ENCODE measurements around the gene CCT8. TPM values are rescaled to one million over a fixed set of nuclear protein-coding genes. Genes with fewer than 3 reads are reported as not detected.

CCT8 gene
- total RNA-seq, 3 donors from 2014 or later (not counting 1 experiment from before 2014, with no cell fraction given): 76.2 to 90.3 (median 82.9) TPM

- Histone ChIP-seq H3K36me3 (ENCODE audit: control insufficient read depth, insufficient read depth, low read length) (peaks cover 12% of the 10 kb centered on the region), H3K27ac (ENCODE audit: low read length) (peak overlapping the region; percentile 80), H3K9me3 (ENCODE audit: control insufficient read depth, insufficient read depth, low read length) (no peaks in the 10 kb centered on the region), H3K27me3 (ENCODE audit: control insufficient read depth, insufficient read depth, low read length) (no peaks in the 10 kb centered on the region), H3K4me1 (ENCODE audit: control insufficient read depth, insufficient read depth, low read length) (peaks cover 22% of the 10 kb centered on the region), H3K4me3 (ENCODE audit: low read length) (peak overlapping the region; percentile 89)
- TF ChIP-seq, protein P1, sequence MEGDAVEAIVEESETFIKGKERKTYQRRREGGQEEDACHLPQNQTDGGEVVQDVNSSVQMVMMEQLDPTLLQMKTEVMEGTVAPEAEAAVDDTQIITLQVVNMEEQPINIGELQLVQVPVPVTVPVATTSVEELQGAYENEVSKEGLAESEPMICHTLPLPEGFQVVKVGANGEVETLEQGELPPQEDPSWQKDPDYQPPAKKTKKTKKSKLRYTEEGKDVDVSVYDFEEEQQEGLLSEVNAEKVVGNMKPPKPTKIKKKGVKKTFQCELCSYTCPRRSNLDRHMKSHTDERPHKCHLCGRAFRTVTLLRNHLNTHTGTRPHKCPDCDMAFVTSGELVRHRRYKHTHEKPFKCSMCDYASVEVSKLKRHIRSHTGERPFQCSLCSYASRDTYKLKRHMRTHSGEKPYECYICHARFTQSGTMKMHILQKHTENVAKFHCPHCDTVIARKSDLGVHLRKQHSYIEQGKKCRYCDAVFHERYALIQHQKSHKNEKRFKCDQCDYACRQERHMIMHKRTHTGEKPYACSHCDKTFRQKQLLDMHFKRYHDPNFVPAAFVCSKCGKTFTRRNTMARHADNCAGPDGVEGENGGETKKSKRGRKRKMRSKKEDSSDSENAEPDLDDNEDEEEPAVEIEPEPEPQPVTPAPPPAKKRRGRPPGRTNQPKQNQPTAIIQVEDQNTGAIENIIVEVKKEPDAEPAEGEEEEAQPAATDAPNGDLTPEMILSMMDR (IDR thresholded peaks at IDR 0.05): no peak
- DNase-seq (no peak), ATAC-seq (no peak)
- WGBS (ENCODE audit: insufficient coverage): under 1% methylated on average over 13 of the region's 13 CpGs
- Mint-ChIP-seq H3K4me1 (peaks cover 39 to 52% of the 10 kb centered on the region in 2 donors), H3K27ac (peak overlapping the region; percentile 100), H3K36me3 (no peaks in the 10 kb centered on the region), H3K9me3 (no peaks in the 10 kb centered on the region), H3K4me3 (peak overlapping the region; percentile 100), H3K27me3 (ENCODE audit: low read depth in 2 of 2) (no peaks in the 10 kb centered on the region)
- intact Hi-C loops (cut with micrococcal nuclease): loop anchor here (1.0 to 10.0 kb wide), 6 partner anchors 49 to 238 kb away; partner anchors contain the start of genes LTN1 and USP16
Measured at GRCh38 chr21:29072873-29073221, 601 bp downstream of the CCT8 start.

DNA sequence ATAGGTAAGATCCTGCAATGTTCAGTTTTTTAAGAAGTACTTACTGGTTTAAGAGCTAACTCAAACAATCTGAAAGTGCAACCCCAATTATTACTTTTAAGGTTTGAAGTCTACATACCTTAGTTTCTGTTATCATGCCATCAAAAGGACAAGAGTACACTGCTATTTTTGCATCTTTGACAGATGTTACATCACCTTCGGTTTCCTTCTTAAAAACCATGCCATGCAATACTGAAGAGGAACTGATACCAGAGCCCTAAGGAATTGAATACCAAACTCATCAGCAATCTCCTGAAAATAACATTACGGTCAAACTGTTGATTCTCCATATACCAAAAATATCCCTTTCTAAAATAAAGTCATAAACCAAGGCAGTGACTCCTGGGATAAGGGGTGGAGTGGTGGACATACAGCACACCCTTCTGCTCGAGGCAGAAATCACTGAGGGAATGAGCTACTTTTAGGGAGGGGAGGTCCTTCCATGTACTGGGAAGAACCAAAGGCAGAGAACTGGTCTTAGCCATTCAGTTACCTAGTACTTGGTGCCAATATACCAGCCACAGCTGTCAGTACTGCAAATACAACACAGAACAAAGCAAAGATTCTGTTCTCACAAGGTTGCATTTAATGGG lies 8.5 kb downstream of the CCT8 start:
- no peaks in the 10 kb centered on the region for H3K27me3 Mint-ChIP-seq (ENCODE audit: low read depth in 2 of 2)
- DNase-seq (no peak), ATAC-seq (no peak)
- Histone ChIP-seq H3K27ac (ENCODE audit: low read length) (no peak overlapping the region), H3K36me3 (ENCODE audit: control insufficient read depth, insufficient read depth, low read length) (peaks cover 89% of the 10 kb centered on the region), H3K27me3 (ENCODE audit: control insufficient read depth, insufficient read depth, low read length) (no peaks in the 10 kb centered on the region), H3K4me3 (ENCODE audit: low read length) (no peak overlapping the region), H3K9me3 (ENCODE audit: control insufficient read depth, insufficient read depth, low read length) (no peaks in the 10 kb centered on the region), H3K4me1 (ENCODE audit: control insufficient read depth, insufficient read depth, low read length) (no peaks in the 10 kb centered on the region)
- TF ChIP-seq, protein P1 (IDR thresholded peaks at IDR 0.05): no peak
- intact Hi-C loops (cut with micrococcal nuclease): no loop called here
- peak overlapping the region in 1 of 2 donors; percentile 7 for H3K27ac Mint-ChIP-seq
- H3K36me3 Mint-ChIP-seq: peaks cover 36% of the 10 kb centered on the region
- 77% methylated on average over 3 of the region's 3 CpGs for WGBS (ENCODE audit: insufficient coverage)
- no peaks in the 10 kb centered on the region for H3K4me1 Mint-ChIP-seq
- no peak overlapping the region for H3K4me3 Mint-ChIP-seq
- H3K9me3 Mint-ChIP-seq: no peaks in the 10 kb centered on the region

DNA sequence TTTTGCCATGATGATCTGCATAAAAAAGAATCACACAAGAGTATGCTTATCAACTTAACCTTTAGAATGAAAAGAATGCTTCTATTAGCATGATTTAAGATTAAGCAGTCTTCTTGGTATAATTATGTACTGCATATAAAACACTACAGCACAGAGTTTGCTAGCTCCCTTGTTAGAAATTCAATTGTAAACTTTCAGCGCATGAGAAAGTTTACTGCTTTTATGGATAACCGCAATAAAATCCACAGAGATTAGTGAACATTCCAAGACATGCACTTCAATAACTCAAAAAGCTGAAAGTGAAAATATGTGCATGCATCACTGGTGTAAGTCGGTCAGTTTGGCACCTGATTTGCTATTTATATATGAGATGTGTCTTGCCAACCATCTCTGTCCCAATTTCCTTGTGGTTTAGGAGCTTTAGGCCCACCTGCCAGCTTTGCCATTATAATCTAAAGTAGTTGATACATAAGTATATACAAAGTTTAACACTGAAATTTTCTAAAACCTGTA lies 16.9 kb downstream of the CCT8 start:
- peak overlapping the region in 1 of 2 donors; percentile 29 for H3K27ac Mint-ChIP-seq
- WGBS (ENCODE audit: insufficient coverage): 97% methylated on average over 3 of the region's 3 CpGs
- H3K36me3 ChIP-seq (ENCODE audit: control insufficient read depth, insufficient read depth, low read length): peaks cover 88% of the 10 kb centered on the region
- ATAC-seq: no peak
- H3K4me3 Mint-ChIP-seq: no peak overlapping the region
- H3K36me3 Mint-ChIP-seq: peaks cover 7% of the 10 kb centered on the region
- no peaks in the 10 kb centered on the region for H3K9me3 ChIP-seq (ENCODE audit: control insufficient read depth, insufficient read depth, low read length)
- intact Hi-C loops (cut with micrococcal nuclease): no loop called here
- TF ChIP-seq, protein P1 (IDR thresholded peaks at IDR 0.05): no peak
- H3K4me3 ChIP-seq (ENCODE audit: low read length): no peak overlapping the region
- DNase-seq: no peak
- no peaks in the 10 kb centered on the region for H3K4me1 Mint-ChIP-seq
- H3K4me1 ChIP-seq (ENCODE audit: control insufficient read depth, insufficient read depth, low read length): no peaks in the 10 kb centered on the region
- H3K9me3 Mint-ChIP-seq: no peaks in the 10 kb centered on the region
- H3K27me3 ChIP-seq (ENCODE audit: control insufficient read depth, insufficient read depth, low read length): no peaks in the 10 kb centered on the region
- no peak overlapping the region for H3K27ac ChIP-seq (ENCODE audit: low read length)
- no peaks in the 10 kb centered on the region for H3K27me3 Mint-ChIP-seq (ENCODE audit: low read depth in 2 of 2)

DNA sequence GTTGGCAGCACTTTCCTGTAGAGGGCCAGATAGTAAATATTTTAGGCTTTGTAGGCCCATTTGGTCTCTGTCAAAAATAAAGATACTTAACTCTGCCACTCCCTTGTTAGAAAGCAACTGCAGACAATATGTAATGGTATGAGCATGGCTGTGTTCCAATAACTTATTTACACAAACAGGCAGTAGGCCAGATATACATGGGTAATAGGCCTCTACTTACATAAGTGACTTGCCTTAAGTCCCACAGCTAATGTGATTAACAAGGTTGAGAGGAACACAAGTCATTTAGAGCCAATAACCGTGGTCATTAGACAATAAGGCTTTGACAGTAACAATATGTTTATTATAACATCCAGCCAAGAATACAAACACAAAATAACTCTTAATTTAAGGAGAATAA lies 17.4 kb downstream of the CCT8 start:
- Mint-ChIP-seq H3K27ac (peak overlapping the region in 1 of 2 donors; percentile 29), H3K27me3 (ENCODE audit: low read depth in 2 of 2) (no peaks in the 10 kb centered on the region), H3K36me3 (peaks cover 1% of the 10 kb centered on the region), H3K4me1 (no peaks in the 10 kb centered on the region), H3K9me3 (no peaks in the 10 kb centered on the region), H3K4me3 (no peak overlapping the region)
- Histone ChIP-seq H3K9me3 (ENCODE audit: control insufficient read depth, insufficient read depth, low read length) (no peaks in the 10 kb centered on the region), H3K36me3 (ENCODE audit: control insufficient read depth, insufficient read depth, low read length) (peaks cover 87% of the 10 kb centered on the region), H3K4me1 (ENCODE audit: control insufficient read depth, insufficient read depth, low read length) (no peaks in the 10 kb centered on the region), H3K27me3 (ENCODE audit: control insufficient read depth, insufficient read depth, low read length) (no peaks in the 10 kb centered on the region), H3K27ac (ENCODE audit: low read length) (no peak overlapping the region), H3K4me3 (ENCODE audit: low read length) (no peak overlapping the region)
- no CpG with 5 or more reads among the region's 1 CpG for whole genome bisulfite sequencing (ENCODE audit: insufficient coverage)
- intact Hi-C loops (cut with micrococcal nuclease): no loop called here
- ATAC-seq (no peak), DNase-seq (no peak)
- TF ChIP-seq, protein P1 (IDR thresholded peaks at IDR 0.05): no peak

Measured in natural killer cell (primary cell).